K562 (cell line): ENCODE results near the gene MYLK4. TPM values are rescaled to one million over a fixed set of nuclear protein-coding genes. Genes with fewer than 3 reads are reported as not detected.

Source experiments
- DACH1 ChIP-seq: fragments of 450-650 bp; IDR thresholded peaks from 2 replicates; pipeline ENCODE4 v1.6.1; 2018; ENCODE audit not compliant: partially characterized antibody
- E2F6 ChIP-seq, 2 experiments: IDR thresholded peaks; 2 replicates each; pipeline ENCODE4 v1.6.1; 2011; ENCODE audit warnings: borderline replicate concordance in 1 of 2, control low read depth in 1 of 2, low read depth in 1 of 2, low read length in 1 of 2, mild to moderate bottlenecking in 1 of 2, mixed read lengths in 1 of 2, moderate library complexity in 1 of 2; ENCODE audit not compliant: insufficient read depth in 1 of 2, insufficient read length in 1 of 2, poor library complexity in 1 of 2, severe bottlenecking in 1 of 2; ENCODE audit errors: extremely low read depth in 1 of 2
- EP400 ChIP-seq: fragments of 450-650 bp; IDR thresholded peaks from 2 replicates; pipeline ENCODE4 v1.6.1; 2017; ENCODE audit warnings: antibody characterized with exemption, mild to moderate bottlenecking, moderate library complexity
- FUS ChIP-seq: fragments of 200-400 bp; formaldehyde crosslinking; optimal IDR thresholded peaks from 2 replicates; pipeline ENCODE3; 2017; ENCODE audit warnings: low read depth, low read length
- MGA ChIP-seq: fragments of 450-650 bp; IDR thresholded peaks from 2 replicates; pipeline ENCODE4 v1.6.1; 2016; ENCODE audit warnings: mild to moderate bottlenecking, moderate library complexity
- MYC ChIP-seq, 2 experiments: fragments of 250-450 bp in 1 of 2; sonication (Bioruptor Pico) in 1 of 2; IDR thresholded peaks; 2 replicates each; pipeline versions ENCODE4 v1.5.1 to v1.6.1; 2012 to 2021; ENCODE audit warnings: low read depth in 2 of 2, borderline replicate concordance in 1 of 2, improper control_type of control experiment in 1 of 2, low read length in 1 of 2, mild to moderate bottlenecking in 1 of 2, moderate library complexity in 1 of 2
- SPI1 ChIP-seq: IDR thresholded peaks from 2 replicates; pipeline ENCODE4 v1.6.1; 2011; ENCODE audit warnings: low read depth, low read length, control low read depth, borderline replicate concordance
- UBTF ChIP-seq, 2 experiments: IDR thresholded peaks; 2 replicates each; pipeline ENCODE4 v1.6.1; 2012; ENCODE audit warnings: improper control_type of control experiment in 2 of 2, low read depth in 2 of 2, low read length in 2 of 2, borderline replicate concordance in 1 of 2
- ZBTB7A ChIP-seq: IDR thresholded peaks from 2 replicates; pipeline ENCODE4 v1.6.1; 2011; ENCODE audit warnings: low read depth, mild to moderate bottlenecking, low read length, moderate library complexity, borderline replicate concordance; ENCODE audit not compliant: control insufficient read depth
- polyA plus RNA-seq, 8 experiments: library from polyadenylated mRNA; depleted of rRNA in 4 of 8; stranded (reverse) in 5 of 8; unstranded in 3 of 8; fragments of >200 nt; fragmentation: Nextera tagmentation in 2 of 8; fragmentation: Illumina TruSeq in 1 of 8; extraction: Ambion mirVana in 2 of 8; extraction: Trizol in 1 of 8; gene quantifications; 2 replicates each; pipeline versions ENCODE4 v1.2.1 to v1.2.3, GENCODE V29; 2011 to 2014; ENCODE audit warnings: inconsistent platforms in 1 of 8, missing spikeins in 1 of 8
- total RNA-seq, 7 experiments: library from RNA; depleted of rRNA in 6 of 7; stranded (reverse); fragments of >200 nt in 6 of 7; fragmentation: Illumina TruSeq in 2 of 7; extraction: Trizol in 2 of 7; gene quantifications; 2 replicates each; pipeline versions ENCODE4 v1.2.1 to v1.2.3, GENCODE V29; 2011 to 2021; ENCODE audit warnings: low replicate concordance in 1 of 7

The MYLK4 gene
- total and polyA plus RNA-seq, 9 of the 15 experiments (the other 6 are each of a cell fraction or from before 2014, with no cell fraction given), result 0.01 to 0.15 (median 0.06) TPM

GRCh38 chr6:2634139-2634964 lies 116.4 kb downstream of the MYLK4 start (continued):
- TF ChIP-seq MGA (0 out of 2 replicates have a peak, but pooled peaks have one; percentile 37), ZBTB7A (peak; percentile 34; the same call in 1 of the 2 replicates), EP400 (no peak), SPI1 (peak; percentile 30; the same call in 1 of the 2 replicates), UBTF (IDR thresholded peaks at IDR 0.05; ENCODE audit: borderline replicate concordance in 1 of 2, low read depth in 2 of 2, low read length in 2 of 2) (0 out of 4 replicates have a peak, but pooled peaks of 1 of the 2 experiments have one; percentile 36), E2F6 (IDR thresholded peaks at IDR 0.05; ENCODE audit: borderline replicate concordance in 1 of 2, extremely low read depth in 1 of 2, insufficient read depth in 1 of 2, insufficient read length in 1 of 2, low read depth in 1 of 2, low read length in 1 of 2, poor library complexity in 1 of 2, severe bottlenecking in 1 of 2) (peak in 1 of 2 experiments; percentile 32), FUS (no peak), MYC (IDR thresholded peaks at IDR 0.05; ENCODE audit: low read depth, low read length) (peak; percentile 70), MYC (CRISPR knock-in tag; IDR thresholded peaks at IDR 0.05; ENCODE audit: borderline replicate concordance, low read depth) (no peak), DACH1 (peak; percentile 24)
